ENCODE data around the gene TMPRSS9. TPM values are rescaled to one million over a fixed set of nuclear protein-coding genes. Genes with fewer than 3 reads are reported as not detected.

The TMPRSS9 gene
- total RNA-seq, 1 experiment from 2014 or later = 0.57 TPM

- TF ChIP-seq E2F1 (CRISPR knock-in tag; IDR thresholded peaks at IDR 0.05) (no peak), HMGXB4 (CRISPR knock-in tag; IDR thresholded peaks at IDR 0.05) (peak; percentile 77; the same call in 1 of the 2 replicates), JAZF1 (CRISPR knock-in tag; IDR thresholded peaks at IDR 0.05) (no peak), FOXJ3 (CRISPR knock-in tag; IDR thresholded peaks at IDR 0.05; ENCODE audit: borderline replicate concordance) (no peak), NFYB (CRISPR knock-in tag; conservative IDR thresholded peaks at IDR 0.05; ENCODE audit: low read depth) (no peak), MLX (CRISPR knock-in tag; IDR thresholded peaks at IDR 0.05) (no peak), GABPB1 (CRISPR knock-in tag; IDR thresholded peaks at IDR 0.05) (peak; percentile 78), ESRRA (CRISPR knock-in tag; IDR thresholded peaks at IDR 0.05; ENCODE audit: borderline replicate concordance) (no peak), SP1 (CRISPR knock-in tag; conservative IDR thresholded peaks at IDR 0.05) (peak; percentile 88), CREM (CRISPR knock-in tag; IDR thresholded peaks at IDR 0.05) (no peak), ZNF423 (CRISPR knock-in tag; IDR thresholded peaks at IDR 0.05) (peak; percentile 25; the same call in 1 of the 2 replicates), ZNF396 (CRISPR knock-in tag; IDR thresholded peaks at IDR 0.05; ENCODE audit: borderline replicate concordance) (no peak), GRHL2 (CRISPR knock-in tag; IDR thresholded peaks at IDR 0.05; ENCODE audit: insufficient replicate concordance, severe bottlenecking) (no peak), FOXP1 (CRISPR knock-in tag; IDR thresholded peaks at IDR 0.05; ENCODE audit: borderline replicate concordance) (peak; percentile 78; the same call in 1 of the 2 replicates), TEAD4 (CRISPR knock-in tag; IDR thresholded peaks at IDR 0.05) (no peak), USF2 (CRISPR knock-in tag; IDR thresholded peaks at IDR 0.05) (no peak), JUN (CRISPR knock-in tag; IDR thresholded peaks at IDR 0.05) (no peak), ZNF219 (CRISPR knock-in tag; IDR thresholded peaks at IDR 0.05; ENCODE audit: borderline replicate concordance) (no peak), MAX (CRISPR knock-in tag; IDR thresholded peaks at IDR 0.05) (no peak), ZBTB43 (CRISPR knock-in tag; IDR thresholded peaks at IDR 0.05) (peak; percentile 40; the same call in 1 of the 2 replicates), NR1H2 (CRISPR knock-in tag; IDR thresholded peaks at IDR 0.05) (no peak), FOXK1 (CRISPR knock-in tag; IDR thresholded peaks at IDR 0.05) (0 out of 2 replicates have a peak, but pooled peaks have one; percentile 47), ZBTB21 (CRISPR knock-in tag; IDR thresholded peaks at IDR 0.05; ENCODE audit: borderline replicate concordance) (no peak), EMX1 (CRISPR knock-in tag; IDR thresholded peaks at IDR 0.05) (no peak), USF1 (CRISPR knock-in tag; IDR thresholded peaks at IDR 0.05) (no peak), ZNF512 (CRISPR knock-in tag; IDR thresholded peaks at IDR 0.05; ENCODE audit: borderline replicate concordance) (no peak), ZNF138 (CRISPR knock-in tag; conservative IDR thresholded peaks at IDR 0.05) (no peak), OVOL2 (CRISPR knock-in tag; IDR thresholded peaks at IDR 0.05; ENCODE audit: borderline replicate concordance) (no peak), CTCF (IDR thresholded peaks at IDR 0.05) (peak; percentile 95)
Observed at GRCh38 chr19:2474232-2475017, 114.4 kb downstream of the TMPRSS9 start (continued).

All from WTC11 (cell line).